GM12878 (cell line): ENCODE data around the gene TBC1D9B. TPM values are rescaled to one million over a fixed set of nuclear protein-coding genes. Genes with fewer than 3 reads are reported as not detected.

Source experiments
- ATAC-seq: fragments of 200-7000 bp; cut with Tn5 transposase; 3 replicates; pipeline ENCODE4 v1.9.1; 2020; ENCODE audit warnings: mild to moderate bottlenecking, moderate library complexity
- BruUV-seq: library from RNA; stranded (reverse); fragments of 400-500 nt; replicated peaks from 2 replicates; lab custom pipeline; 2021; lab: Mats Ljungman, UMichigan
- CTCF ChIA-PET: fragments of 300-600 bp; sonication (Branson Sonifier 250); formaldehyde crosslinking; extraction: SDS; loops from one replicate; lab custom pipeline; 2021; ENCODE audit warnings: inconsistent platforms; lab: Yijun Ruan, JAX
- POLR2A ChIA-PET: fragments of 350-600 bp; formaldehyde crosslinking; extraction: SDS; loops from one replicate; lab custom pipeline; 2021; ENCODE audit warnings: inconsistent platforms; lab: Charles Lee
- RAD21 ChIA-PET: fragments of 300-600 bp; sonication (Branson Sonifier 250); formaldehyde crosslinking; loops from one replicate; lab custom pipeline; 2023; ENCODE audit warnings: antibody characterized with exemption; ENCODE audit not compliant: unreplicated experiment; lab: Charles Lee
- SMC1A ChIA-PET: fragments of 300-600 bp; sonication (Branson Sonifier 250); formaldehyde crosslinking; loops from one replicate; lab custom pipeline; 2023; ENCODE audit not compliant: unreplicated experiment, uncharacterized antibody; lab: Charles Lee
- DNase-seq: peaks from one replicate; pipeline ENCODE4 v3.0.0-alpha.2; 2011; ENCODE audit warnings: low read depth, low spot score
- FAIRE-seq: peaks from 3 replicates; lab custom pipeline; 2011; peaks lifted over from hg19 to GRCh38; lab: Jason Lieb, UNC
- H2AFZ ChIP-seq: 2 replicates; pipeline ENCODE4 v1.6.0; 2011; ENCODE audit warnings: low read depth, low read length, control low read depth; ENCODE audit not compliant: control insufficient read depth
- H3K27ac ChIP-seq: 2 replicates; pipeline ENCODE4 v1.5.1; 2011; ENCODE audit warnings: control low read depth; ENCODE audit not compliant: control insufficient read depth, insufficient read depth
- H3K27me3 ChIP-seq, 2 experiments: replicated peaks in 1 of 2; 2 replicates each; pipeline versions ENCODE4 v1.6.0 to v1.6.1; 2011; ENCODE audit warnings: low read length in 1 of 2; ENCODE audit not compliant: control insufficient read depth in 2 of 2, insufficient read depth in 2 of 2
- H3K36me3 ChIP-seq, 2 experiments: 2 replicates each; pipeline ENCODE4 v1.5.1; 2011; ENCODE audit warnings: low read length in 1 of 2; ENCODE audit not compliant: control insufficient read depth in 2 of 2, insufficient read depth in 2 of 2
- H3K4me1 ChIP-seq: 2 replicates; pipeline ENCODE4 v1.6.1; 2011; ENCODE audit warnings: mild to moderate bottlenecking, low read length, moderate library complexity, mixed read lengths; ENCODE audit not compliant: control insufficient read depth, insufficient read depth
- H3K4me2 ChIP-seq: 2 replicates; pipeline ENCODE4 v1.6.0; 2011; ENCODE audit warnings: control low read depth; ENCODE audit not compliant: control insufficient read depth, insufficient read depth
- H3K4me3 ChIP-seq: fragments of 200-600 bp; sonication (generic); 2 replicates; pipeline ENCODE4 v1.5.1; 2016
- H3K79me2 ChIP-seq: 2 replicates; pipeline ENCODE4 v1.6.0; 2011; ENCODE audit warnings: low read length; ENCODE audit not compliant: control insufficient read depth, insufficient read depth
- H3K9ac ChIP-seq: 2 replicates; pipeline ENCODE4 v1.8.0; 2011; ENCODE audit warnings: low read length, control low read depth, mixed read lengths; ENCODE audit not compliant: control insufficient read depth, insufficient read depth
- H3K9me3 ChIP-seq: replicated peaks from 3 replicates; pipeline ENCODE4 v1.5.1; 2011; ENCODE audit warnings: mild to moderate bottlenecking, low read length; ENCODE audit not compliant: control insufficient read depth, insufficient read depth
- H4K20me1 ChIP-seq: 2 replicates; pipeline ENCODE4 v1.6.0; 2011; ENCODE audit not compliant: control insufficient read depth, insufficient read depth
- CREM ChIP-seq: IDR thresholded peaks from 2 replicates; pipeline ENCODE4 v1.6.1; 2014; ENCODE audit warnings: antibody characterized with exemption, low read depth
- KAT2A ChIP-seq: conservative IDR thresholded peaks from 2 replicates; pipeline ENCODE4 v1.6.1; 2011; ENCODE audit warnings: low read depth, low read length; ENCODE audit not compliant: control insufficient read depth
- LARP7 ChIP-seq: fragments of 450-650 bp; IDR thresholded peaks from 2 replicates; pipeline ENCODE4 v1.6.1; 2017; ENCODE audit warnings: mild to moderate bottlenecking
- NFXL1 ChIP-seq: fragments of 450-650 bp; IDR thresholded peaks from 2 replicates; pipeline ENCODE4 v1.6.1; 2017; ENCODE audit warnings: antibody characterized with exemption, mild to moderate bottlenecking, borderline replicate concordance
- WGBS: methylation state at CpG from one replicate; pipeline ENCODE4 v1.1.6; 2016; ENCODE audit warnings: low lambda C conversion rate; ENCODE audit not compliant: insufficient replicate concordance, insufficient coverage; ENCODE audit errors: missing lambda C conversion rate; 5-methylcytosine and 5-hydroxymethylcytosine counted together
- in situ Hi-C: fragments of 300-500 bp; cut with MboI; formaldehyde crosslinking; loops from 9 replicates; pipeline ENCODE4 v1.14.3; 2018; ENCODE audit warnings: mixed read lengths
- intact Hi-C: fragments of 100-400 bp; cut with micrococcal nuclease; formaldehyde crosslinking; loops from one replicate; pipeline ENCODE4 v1.14.2; 2022; ENCODE audit not compliant: unreplicated experiment
- polyA plus RNA-seq, 11 experiments: library from polyadenylated mRNA; depleted of rRNA in 4 of 11; unstranded in 6 of 11; stranded (reverse) in 5 of 11; fragments of >200 nt; fragmentation: Nextera tagmentation in 4 of 11; fragmentation: Illumina TruSeq in 1 of 11; extraction: Ambion mirVana in 4 of 11; extraction: Trizol in 1 of 11; gene quantifications; 1 replicate in 1 of 11; 2 replicates in 10 of 11; pipeline versions ENCODE4 v1.2.1 to v1.2.3, GENCODE V29; 2011 to 2016; ENCODE audit warnings: inconsistent platforms in 2 of 11, missing spikeins in 2 of 11, low read depth in 1 of 11
- total RNA-seq, 4 experiments: library from RNA; depleted of rRNA in 3 of 4; stranded (reverse); fragments of >200 nt in 3 of 4; fragmentation: Illumina TruSeq in 1 of 4; extraction: Trizol in 1 of 4; gene quantifications; 2 replicates each; pipeline versions ENCODE4 v1.2.1 to v1.2.3, GENCODE V29; 2013 to 2021
- TF ChIP-seq, protein P1 (sequence below): IDR thresholded peaks from 2 replicates; pipeline ENCODE4 v1.6.1; 2012; ENCODE audit warnings: mild to moderate bottlenecking, low read depth, low read length
- TF ChIP-seq, protein P2 (sequence below): IDR thresholded peaks from 2 replicates; pipeline ENCODE4 v1.6.1; 2012; ENCODE audit warnings: low read depth, low read length, improper control_type of control experiment
- TF ChIP-seq, protein P3 (sequence below): IDR thresholded peaks from 2 replicates; pipeline ENCODE4 v1.6.1; 2012; ENCODE audit warnings: low read length, inconsistent platforms

The TBC1D9B gene
- total and polyA plus RNA-seq, 10 of the 15 experiments (the other 5 are each of a cell fraction or from before 2014, with no cell fraction given), result 4.0 to 74.2 (median 34.6) TPM

DNA sequence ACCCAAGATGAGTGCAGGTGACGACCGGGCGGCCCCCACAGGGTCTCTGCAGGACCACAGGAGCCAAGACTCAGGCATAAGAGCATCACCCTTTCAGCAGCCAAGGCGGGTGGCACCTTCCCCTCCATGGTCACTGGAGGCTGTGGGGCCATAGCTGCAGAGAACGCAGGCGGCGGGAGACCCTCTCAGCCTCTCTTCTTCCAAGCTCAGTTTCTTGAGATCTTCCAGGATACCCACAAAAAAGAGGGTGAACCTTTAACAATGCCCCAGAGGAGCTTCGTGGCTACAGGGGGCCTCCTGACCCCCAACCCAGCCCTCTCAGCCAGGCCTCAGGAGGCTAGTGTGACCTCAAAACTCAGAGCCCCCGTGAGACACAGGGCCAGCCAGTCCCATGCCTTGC lies 5.8 kb upstream of the TBC1D9B start:
- Histone ChIP-seq H4K20me1 (no peaks in the 10 kb centered on the region), H3K9me3 (no peaks in the 10 kb centered on the region), H3K4me3 (no peak overlapping the region), H3K27ac (no peak overlapping the region), H3K79me2 (no peaks in the 10 kb centered on the region)
- WGBS, result 71% methylated on average over 9 of the region's 9 CpGs
- RAD21 ChIA-PET, result interaction anchor here (1.1 kb wide), 1 partner anchor 99 kb away, joined by 3 read pairs; no protein-coding TSS in a partner anchor
- intact Hi-C loops, result no loop called here
- CTCF ChIA-PET, result interaction anchor here (0.6 to 1.7 kb wide), 3 partner anchors 55 to 173 kb away, joined by 3 read pairs; partner anchors contain the start of gene MRNIP
- no peak for ATAC-seq
- SMC1A ChIA-PET, result interaction anchor here (1.1 kb wide), 1 partner anchor 11 kb away, joined by 4 read pairs; no protein-coding TSS in a partner anchor
- no TSS peak for BruUV-seq
- TF ChIP-seq, protein P1, sequence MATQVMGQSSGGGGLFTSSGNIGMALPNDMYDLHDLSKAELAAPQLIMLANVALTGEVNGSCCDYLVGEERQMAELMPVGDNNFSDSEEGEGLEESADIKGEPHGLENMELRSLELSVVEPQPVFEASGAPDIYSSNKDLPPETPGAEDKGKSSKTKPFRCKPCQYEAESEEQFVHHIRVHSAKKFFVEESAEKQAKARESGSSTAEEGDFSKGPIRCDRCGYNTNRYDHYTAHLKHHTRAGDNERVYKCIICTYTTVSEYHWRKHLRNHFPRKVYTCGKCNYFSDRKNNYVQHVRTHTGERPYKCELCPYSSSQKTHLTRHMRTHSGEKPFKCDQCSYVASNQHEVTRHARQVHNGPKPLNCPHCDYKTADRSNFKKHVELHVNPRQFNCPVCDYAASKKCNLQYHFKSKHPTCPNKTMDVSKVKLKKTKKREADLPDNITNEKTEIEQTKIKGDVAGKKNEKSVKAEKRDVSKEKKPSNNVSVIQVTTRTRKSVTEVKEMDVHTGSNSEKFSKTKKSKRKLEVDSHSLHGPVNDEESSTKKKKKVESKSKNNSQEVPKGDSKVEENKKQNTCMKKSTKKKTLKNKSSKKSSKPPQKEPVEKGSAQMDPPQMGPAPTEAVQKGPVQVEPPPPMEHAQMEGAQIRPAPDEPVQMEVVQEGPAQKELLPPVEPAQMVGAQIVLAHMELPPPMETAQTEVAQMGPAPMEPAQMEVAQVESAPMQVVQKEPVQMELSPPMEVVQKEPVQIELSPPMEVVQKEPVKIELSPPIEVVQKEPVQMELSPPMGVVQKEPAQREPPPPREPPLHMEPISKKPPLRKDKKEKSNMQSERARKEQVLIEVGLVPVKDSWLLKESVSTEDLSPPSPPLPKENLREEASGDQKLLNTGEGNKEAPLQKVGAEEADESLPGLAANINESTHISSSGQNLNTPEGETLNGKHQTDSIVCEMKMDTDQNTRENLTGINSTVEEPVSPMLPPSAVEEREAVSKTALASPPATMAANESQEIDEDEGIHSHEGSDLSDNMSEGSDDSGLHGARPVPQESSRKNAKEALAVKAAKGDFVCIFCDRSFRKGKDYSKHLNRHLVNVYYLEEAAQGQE, result no peak
- TF ChIP-seq NFXL1 (no peak), KAT2A (no peak), CREM (no peak), LARP7 (no peak)
- TF ChIP-seq, protein P2, sequence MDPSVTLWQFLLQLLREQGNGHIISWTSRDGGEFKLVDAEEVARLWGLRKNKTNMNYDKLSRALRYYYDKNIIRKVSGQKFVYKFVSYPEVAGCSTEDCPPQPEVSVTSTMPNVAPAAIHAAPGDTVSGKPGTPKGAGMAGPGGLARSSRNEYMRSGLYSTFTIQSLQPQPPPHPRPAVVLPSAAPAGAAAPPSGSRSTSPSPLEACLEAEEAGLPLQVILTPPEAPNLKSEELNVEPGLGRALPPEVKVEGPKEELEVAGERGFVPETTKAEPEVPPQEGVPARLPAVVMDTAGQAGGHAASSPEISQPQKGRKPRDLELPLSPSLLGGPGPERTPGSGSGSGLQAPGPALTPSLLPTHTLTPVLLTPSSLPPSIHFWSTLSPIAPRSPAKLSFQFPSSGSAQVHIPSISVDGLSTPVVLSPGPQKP, result no peak
- TF ChIP-seq, protein P3, sequence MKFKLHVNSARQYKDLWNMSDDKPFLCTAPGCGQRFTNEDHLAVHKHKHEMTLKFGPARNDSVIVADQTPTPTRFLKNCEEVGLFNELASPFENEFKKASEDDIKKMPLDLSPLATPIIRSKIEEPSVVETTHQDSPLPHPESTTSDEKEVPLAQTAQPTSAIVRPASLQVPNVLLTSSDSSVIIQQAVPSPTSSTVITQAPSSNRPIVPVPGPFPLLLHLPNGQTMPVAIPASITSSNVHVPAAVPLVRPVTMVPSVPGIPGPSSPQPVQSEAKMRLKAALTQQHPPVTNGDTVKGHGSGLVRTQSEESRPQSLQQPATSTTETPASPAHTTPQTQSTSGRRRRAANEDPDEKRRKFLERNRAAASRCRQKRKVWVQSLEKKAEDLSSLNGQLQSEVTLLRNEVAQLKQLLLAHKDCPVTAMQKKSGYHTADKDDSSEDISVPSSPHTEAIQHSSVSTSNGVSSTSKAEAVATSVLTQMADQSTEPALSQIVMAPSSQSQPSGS, result no peak
- TF ChIP-seq, all 136 proteins: peak for 0
- Histone ChIP-seq H3K36me3 (no peaks in the 10 kb centered on the region), H3K9ac (no peak overlapping the region), H3K4me2 (no peak overlapping the region), H3K27me3 (no peaks in the 10 kb centered on the region), H3K4me1 (peaks cover 7% of the 10 kb centered on the region), H2AFZ (no peak overlapping the region)
- FAIRE-seq (no peak), DNase-seq (no peak)
- POLR2A ChIA-PET, result no interaction called here
- in situ Hi-C loops, result loop anchor here (5.0 kb wide), 1 partner anchor 111 kb away; no protein-coding TSS in a partner anchor
